HG03460 (cell line): ENCODE measurements around the gene AGFG1.
A peak's percentile ranks its signal among the peaks of the same experiment; 100 is the strongest.

Source experiments
- ATAC-seq: cut with Tn5 transposase; IDR thresholded peaks from one replicate; pipeline ENCODE4 v1.9.1; 2021; ENCODE audit not compliant: unreplicated experiment

AGFG1 gene

GRCh38 chr2:227602358-227602757 lies 130.4 kb downstream of the AGFG1 start:
- no peak for ATAC-seq

- ATAC-seq: no peak
These were observed 134.5 kb downstream of the AGFG1 start for GRCh38 chr2:227606476-227606875.

GRCh38 chr2:227607941-227608340 lies 136.0 kb downstream of the AGFG1 start:
- ATAC-seq: no peak

GRCh38 chr2:227608561-227609338 lies 136.8 kb downstream of the AGFG1 start:
- ATAC-seq: peak; percentile 63

GRCh38 chr2:227610123-227610522 lies 138.2 kb downstream of the AGFG1 start:
- ATAC-seq: no peak
